GM20431 (cell line): ENCODE data around the gene SMIM5.
"Not testable (repeated sequence)": the region's sequence is repeated elsewhere in the genome, so short reads cannot be mapped to it uniquely, and the experiment has no call there.

Experiments used
- in situ Hi-C: fragments of 300-500 bp; cut with MseI, MboI; formaldehyde crosslinking; loops from one replicate; pipeline ENCODE4 v1.15.0; 2020; ENCODE audit warnings: low sequenced_read_pairs; ENCODE audit not compliant: unreplicated experiment

Gene SMIM5

GRCh38 chr17:75637551-75637950 lies 4.3 kb downstream of the SMIM5 start:
- in situ Hi-C loops, result no loop called here

DNA sequence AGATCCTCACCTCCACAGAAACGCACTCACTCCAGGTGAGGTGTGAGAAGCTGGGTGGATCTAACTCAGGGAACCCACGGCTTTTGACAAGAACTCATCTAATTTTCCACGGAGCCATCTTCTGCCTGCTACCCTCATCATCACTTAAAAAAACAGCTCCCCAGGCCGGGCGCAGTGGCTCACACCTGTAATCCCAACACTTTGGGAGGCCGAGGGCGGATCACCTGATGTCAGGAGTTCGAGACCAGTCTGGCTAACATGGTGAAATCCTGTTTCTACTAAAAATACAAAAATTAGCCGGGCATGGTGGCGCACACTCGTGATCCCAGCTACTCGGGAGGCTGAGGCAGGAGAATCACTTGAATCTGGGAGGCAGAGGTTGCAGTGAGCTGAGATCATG lies 4.8 kb downstream of the SMIM5 start:
- in situ Hi-C loops, result not testable (repeated sequence)

GRCh38 chr17:75638893-75639292 lies 5.7 kb downstream of the SMIM5 start:
- in situ Hi-C loops, result no loop called here

DNA sequence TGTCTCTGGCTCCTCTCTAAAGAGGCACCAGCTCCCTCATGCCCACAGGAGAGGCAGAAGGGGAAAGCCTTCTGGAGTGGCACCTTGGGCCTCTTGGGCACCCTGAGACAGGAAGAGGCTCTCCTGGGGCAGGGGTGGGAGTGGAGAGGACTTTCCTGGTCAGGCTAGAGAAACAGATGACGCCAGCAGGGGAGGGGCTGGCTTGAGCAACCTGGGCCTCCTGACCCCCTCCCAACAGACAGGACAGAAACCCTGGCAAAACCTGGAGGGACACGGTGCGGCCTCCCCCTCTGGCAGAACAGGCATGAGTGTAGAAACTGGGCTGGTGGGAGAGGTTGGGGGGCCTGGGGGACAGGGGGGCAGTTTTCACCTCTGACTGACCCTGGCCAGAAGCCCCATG lies 6.1 kb downstream of the SMIM5 start:
- in situ Hi-C loops, result no loop called here

- in situ Hi-C loops, result no loop called here
Observed at GRCh38 chr17:75639771-75640555, 6.7 kb downstream of the SMIM5 start.

- in situ Hi-C loops, result no loop called here
Observed at GRCh38 chr17:75640556-75641119, 7.4 kb downstream of the SMIM5 start.

DNA sequence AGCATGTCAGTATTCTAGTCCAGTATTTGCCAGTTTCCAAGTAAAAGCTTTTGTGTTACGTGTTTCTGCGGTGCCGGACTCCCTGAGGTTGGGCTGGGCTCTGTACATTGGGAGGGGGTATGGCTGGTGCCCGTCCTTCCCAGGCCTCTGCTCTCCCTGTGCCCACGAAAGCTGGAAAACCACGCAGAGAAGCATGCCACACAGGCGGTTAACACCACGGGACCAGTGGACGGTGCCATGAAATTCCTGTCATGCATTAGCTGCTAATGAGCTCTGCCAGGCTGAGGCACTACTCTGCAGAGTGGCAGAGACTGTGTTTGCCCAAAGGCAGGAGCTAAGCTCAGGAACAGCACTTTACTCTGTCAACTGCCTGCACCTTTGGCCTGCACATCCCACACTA lies 8.1 kb downstream of the SMIM5 start:
- in situ Hi-C loops, result no loop called here

- in situ Hi-C loops, result no loop called here
Observed at GRCh38 chr17:75642182-75642783, 9.0 kb downstream of the SMIM5 start.

DNA sequence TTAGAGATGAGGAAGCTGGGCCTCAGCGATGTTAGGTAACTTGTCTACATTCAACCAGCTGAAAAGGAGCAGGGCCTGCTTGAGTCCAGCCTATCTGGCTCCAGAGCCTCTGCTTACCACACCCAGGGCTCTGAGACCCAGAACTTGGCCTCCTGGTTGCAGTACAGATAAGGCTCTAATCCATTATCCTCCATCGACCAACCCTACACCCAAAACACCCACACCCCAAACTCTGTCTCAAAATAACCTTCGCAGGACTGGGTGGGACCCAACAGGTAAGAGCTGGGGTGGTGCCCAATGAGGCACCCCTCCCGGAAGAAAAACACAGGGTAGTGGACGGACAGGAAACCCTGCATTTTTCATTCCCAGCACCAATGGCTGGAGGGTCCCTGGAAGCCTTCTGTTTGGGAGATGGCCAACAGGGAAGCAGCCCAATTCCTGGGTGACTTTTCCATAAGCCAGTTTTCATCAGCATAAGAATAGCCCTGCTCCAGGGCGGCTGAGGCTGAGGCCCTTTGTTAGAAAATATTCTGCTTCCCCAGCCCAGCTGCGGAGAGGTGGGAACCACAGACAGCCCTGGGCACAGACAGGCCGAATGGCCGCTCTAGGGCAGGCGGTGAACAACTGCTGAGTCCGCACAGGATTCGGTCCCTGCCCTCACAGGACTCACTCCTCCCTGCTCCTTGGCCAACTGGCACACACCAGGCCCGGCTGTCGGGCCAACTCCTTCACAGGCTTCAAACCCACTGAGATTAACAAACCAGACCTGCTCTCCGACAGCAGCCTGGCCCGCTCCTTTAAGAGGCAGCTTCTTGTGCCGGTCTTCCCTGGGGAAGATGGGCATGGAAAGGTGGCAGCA lies 9.8 kb downstream of the SMIM5 start:
- in situ Hi-C loops, result no loop called here

DNA sequence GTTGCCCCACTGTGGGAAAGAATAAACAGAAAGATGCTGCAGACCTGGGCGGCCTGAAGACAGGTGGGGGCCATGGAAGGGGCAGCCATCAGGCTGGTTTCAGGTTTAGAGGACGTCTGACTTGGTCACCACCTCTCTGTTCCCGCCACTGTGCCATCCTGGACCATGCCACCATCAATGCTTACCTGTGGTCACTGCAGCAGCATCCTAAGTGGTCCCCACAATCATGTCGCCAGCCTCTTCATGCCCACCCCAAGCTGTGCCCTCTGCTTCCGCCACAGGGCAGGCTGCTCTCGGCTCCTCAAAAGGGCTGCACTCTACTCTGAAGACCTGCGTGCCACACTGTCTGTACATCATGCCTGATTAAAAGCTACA lies 10.4 kb downstream of the SMIM5 start:
- in situ Hi-C loops, result no loop called here

DNA sequence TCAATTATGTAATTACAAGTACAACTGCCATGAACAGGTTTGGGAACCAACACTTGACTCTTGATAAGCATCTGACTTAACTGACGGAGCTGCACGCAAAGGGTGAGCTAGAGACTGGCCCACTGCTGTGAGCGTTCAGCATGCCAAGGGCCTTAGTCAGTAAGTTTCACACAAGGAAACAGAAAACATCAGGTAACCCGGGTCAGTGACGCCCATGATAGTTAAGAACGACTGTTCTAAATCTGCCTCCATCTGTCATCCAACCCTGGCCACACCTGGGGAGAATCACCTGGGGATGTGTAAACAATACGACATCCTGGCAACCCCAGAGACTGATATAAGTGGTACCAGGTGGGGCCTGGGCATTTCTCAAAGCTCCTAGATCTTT lies 12.3 kb downstream of the SMIM5 start:
- in situ Hi-C loops, result no loop called here

DNA sequence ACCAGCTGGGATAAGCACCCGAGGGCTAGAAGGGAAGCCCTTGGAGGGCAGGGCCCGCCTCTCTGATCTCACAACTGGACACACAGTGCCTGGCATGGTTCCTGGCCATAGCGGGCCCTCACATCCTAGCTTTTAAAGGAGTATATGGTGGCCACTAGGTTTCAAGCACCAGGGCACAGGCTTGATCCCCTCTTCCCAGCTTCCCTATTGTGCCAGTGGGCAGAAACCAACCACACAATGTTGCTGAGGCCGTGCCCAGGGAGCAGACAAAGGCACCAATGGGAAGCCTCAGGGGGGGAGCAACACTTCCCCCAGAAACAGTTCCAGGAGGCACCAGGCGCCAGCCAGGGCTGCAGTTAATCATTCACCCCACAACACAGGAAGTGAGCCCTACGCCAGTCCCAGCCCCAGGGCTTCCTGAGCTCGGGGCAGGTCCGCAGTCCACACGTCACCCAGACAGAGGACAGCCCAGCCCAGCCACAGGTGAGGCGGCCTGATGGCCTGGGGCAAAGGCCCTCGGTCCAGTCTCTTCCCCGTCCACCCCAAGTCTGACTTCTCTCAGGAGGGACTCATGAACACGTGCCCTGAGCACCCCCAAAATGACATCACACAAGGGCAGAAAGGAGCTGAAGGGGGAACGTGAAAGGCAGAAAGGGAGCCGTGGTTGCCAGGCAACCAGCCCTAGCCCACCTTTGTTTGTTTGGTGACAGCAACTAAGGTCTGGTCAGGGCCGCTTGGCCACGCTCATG lies 12.8 kb downstream of the SMIM5 start:
- in situ Hi-C loops, result no loop called here

- in situ Hi-C loops, result no loop called here
Observed at GRCh38 chr17:75646638-75646992, 13.4 kb downstream of the SMIM5 start.

GRCh38 chr17:75647061-75647460 lies 13.8 kb downstream of the SMIM5 start:
- in situ Hi-C loops, result no loop called here

DNA sequence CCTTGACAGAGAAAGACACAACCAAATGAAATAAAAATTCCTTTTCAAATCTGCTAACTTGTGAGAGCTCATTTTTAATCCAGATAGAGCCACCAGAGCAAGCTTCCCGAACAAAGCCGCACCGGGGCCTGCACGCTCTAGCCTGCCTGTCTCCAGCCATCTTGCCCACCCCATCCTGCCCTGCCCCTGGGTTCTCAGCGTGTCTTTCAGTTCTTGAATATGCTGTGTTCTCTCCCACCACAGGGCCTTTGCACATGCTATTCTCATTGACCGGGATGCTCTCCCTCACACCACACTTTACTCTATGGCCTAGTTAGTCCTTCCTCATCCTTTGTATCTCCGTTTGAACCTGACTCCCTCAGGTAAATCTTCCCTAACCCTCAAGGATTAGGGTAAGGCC lies 14.7 kb downstream of the SMIM5 start:
- in situ Hi-C loops, result no loop called here

DNA sequence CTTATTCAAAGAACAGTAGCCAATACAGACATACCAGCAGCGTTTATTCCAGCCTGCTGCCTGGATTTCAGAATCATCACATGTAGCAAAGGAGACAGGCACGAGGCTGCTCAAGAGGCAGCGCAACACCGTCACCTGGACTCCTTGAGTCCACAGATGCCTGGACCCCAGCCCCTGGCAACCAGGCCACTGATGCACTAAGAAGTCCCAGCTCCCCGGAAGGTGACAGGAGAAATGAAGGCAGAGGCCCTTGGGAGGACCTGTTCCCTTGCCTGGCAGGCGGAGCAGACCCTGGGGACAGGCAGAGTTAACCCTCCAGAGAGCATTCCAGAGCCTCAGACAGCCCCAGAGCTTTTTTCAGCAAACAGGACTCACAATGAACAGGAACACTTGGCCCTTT lies 16.5 kb downstream of the SMIM5 start:
- in situ Hi-C loops, result no loop called here

GRCh38 chr17:75650874-75651273 lies 17.6 kb downstream of the SMIM5 start:
- in situ Hi-C loops, result no loop called here

- in situ Hi-C loops, result no loop called here
Observed at GRCh38 chr17:75652341-75652740, 19.1 kb downstream of the SMIM5 start.

GRCh38 chr17:75652934-75653549 lies 19.8 kb downstream of the SMIM5 start:
- in situ Hi-C loops, result no loop called here

DNA sequence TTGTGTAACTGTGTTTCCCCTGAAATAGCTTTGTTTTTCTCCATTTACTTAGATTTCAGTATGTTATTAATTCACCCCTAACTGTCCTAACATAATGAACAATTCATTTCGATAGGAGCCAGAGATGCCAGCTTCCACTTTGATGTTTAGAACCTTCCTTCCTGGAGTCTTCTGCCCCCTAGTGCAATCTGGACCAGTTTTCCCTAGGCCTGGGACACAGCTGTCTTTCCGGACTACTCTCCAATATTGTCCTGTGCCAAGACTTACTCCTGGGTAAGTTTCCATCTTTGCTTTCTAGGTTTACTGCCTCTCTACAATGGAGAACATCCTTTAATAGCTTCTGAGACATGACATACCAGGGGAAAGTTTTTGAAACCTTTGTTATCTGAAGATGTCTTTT lies 20.9 kb downstream of the SMIM5 start:
- in situ Hi-C loops, result no loop called here
